Karpas-422 (cell line): ENCODE data around the gene SHISAL1. TPM values are rescaled to one million over a fixed set of nuclear protein-coding genes. Genes with fewer than 3 reads are reported as not detected.
"Not testable (repeated sequence)": the region's sequence is repeated elsewhere in the genome, so short reads cannot be mapped to it uniquely, and the experiment has no call there.

Experiments
- DNase-seq: peaks from one replicate; pipeline ENCODE4 v3.0.0-alpha.2; 2015
- H2AFZ ChIP-seq: fragments of 200-600 bp; sonication (generic); 2 replicates; pipeline ENCODE4 v1.6.1; 2014; ENCODE audit warnings: antibody characterized with exemption, low read length, mixed read lengths
- H3K27ac ChIP-seq: fragments of 200-600 bp; sonication (generic); 2 replicates; pipeline ENCODE4 v1.5.1; 2014; ENCODE audit warnings: mild to moderate bottlenecking, low read length, moderate library complexity
- H3K27me3 ChIP-seq: fragments of 200-600 bp; sonication (generic); 2 replicates; pipeline ENCODE4 v1.6.1; 2014; ENCODE audit warnings: low read length, mixed read lengths
- H3K36me3 ChIP-seq: fragments of 200-600 bp; sonication (generic); 2 replicates; pipeline ENCODE4 v1.6.1; 2014; ENCODE audit warnings: low read length, mixed read lengths; ENCODE audit not compliant: insufficient read depth
- H3K4me1 ChIP-seq: fragments of 200-600 bp; sonication (generic); 2 replicates; pipeline ENCODE4 v1.6.1; 2014; ENCODE audit warnings: mild to moderate bottlenecking, low read length, mixed read lengths
- H3K4me2 ChIP-seq: fragments of 200-600 bp; sonication (generic); 2 replicates; pipeline ENCODE4 v1.6.1; 2014; ENCODE audit warnings: low read length, low read depth, mild to moderate bottlenecking; ENCODE audit not compliant: poor library complexity, severe bottlenecking
- H3K4me3 ChIP-seq: fragments of 200-600 bp; sonication (generic); 2 replicates; pipeline ENCODE4 v1.5.1; 2014; ENCODE audit warnings: mild to moderate bottlenecking, antibody characterized with exemption, low read length, mixed read lengths
- H3K79me2 ChIP-seq: fragments of 200-600 bp; sonication (generic); 2 replicates; pipeline ENCODE4 v1.6.1; 2014; ENCODE audit warnings: mild to moderate bottlenecking, low read length, mixed read lengths
- H3K9ac ChIP-seq: fragments of 200-600 bp; sonication (generic); 2 replicates; pipeline ENCODE4 v1.6.0; 2014; ENCODE audit warnings: low read length
- H3K9me2 ChIP-seq: fragments of 200-600 bp; sonication (generic), shearing (Covaris generic); replicated peaks from 2 replicates; pipeline ENCODE4 v1.6.0; 2014; ENCODE audit warnings: mild to moderate bottlenecking, low read length, moderate library complexity; ENCODE audit not compliant: insufficient read depth
- H3K9me3 ChIP-seq: fragments of 300-700, 200-600 bp; sonication (generic); 2 replicates; pipeline ENCODE4 v1.6.1; 2014; ENCODE audit warnings: low read length, mixed read lengths
- H4K20me1 ChIP-seq: fragments of 200-600 bp; sonication (generic); 2 replicates; pipeline ENCODE4 v1.6.1; 2014; ENCODE audit warnings: mild to moderate bottlenecking, antibody characterized with exemption, low read length, low read depth; ENCODE audit not compliant: insufficient read depth
- total RNA-seq: library from RNA; depleted of rRNA; stranded (reverse); fragments of >200 nt; shearing (Covaris generic); gene quantifications from 2 replicates; pipeline ENCODE4 v1.2.3, GENCODE V29; 2014; ENCODE audit warnings: low replicate concordance

SHISAL1 gene
- total RNA-seq, 1 experiment from 2014 or later, result not detected

DNA sequence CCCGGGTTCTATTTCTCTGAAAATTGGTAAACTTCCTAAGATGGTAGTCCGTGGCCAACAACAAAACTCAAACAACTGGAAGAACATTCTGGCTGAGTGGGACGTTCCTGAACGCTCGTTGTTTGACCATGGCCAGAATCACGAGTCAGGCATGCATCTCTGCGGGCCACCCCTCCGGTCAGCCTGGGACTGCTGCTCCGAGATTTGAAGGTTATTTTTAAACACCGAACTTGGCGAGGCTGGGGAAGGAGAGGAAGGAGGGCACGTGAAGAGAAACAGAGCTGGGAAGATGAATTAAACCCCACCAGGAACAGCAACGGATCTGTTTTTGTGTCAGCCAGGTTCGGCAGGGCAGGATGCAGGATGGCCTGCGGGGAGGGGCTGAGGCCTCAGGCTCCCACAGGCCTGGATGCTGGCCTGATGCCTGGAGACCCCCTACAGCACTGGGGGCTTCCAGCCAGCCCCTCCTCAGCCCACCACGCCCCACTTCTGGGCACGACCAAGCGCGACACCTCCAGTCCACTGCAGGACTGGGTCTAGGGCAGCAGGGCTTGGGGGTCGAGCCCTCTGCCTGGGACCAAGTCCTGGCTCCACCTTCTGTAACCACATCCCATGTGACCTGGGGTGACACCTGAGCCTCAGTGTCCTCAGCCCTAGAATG lies 5.1 kb downstream of the SHISAL1 start:
- no peak for DNase-seq
- no peaks in the 10 kb centered on the region for H3K9me2 ChIP-seq
- no peak overlapping the region for H2AFZ ChIP-seq
- H4K20me1 ChIP-seq, result no peaks in the 10 kb centered on the region
- H3K4me3 ChIP-seq, result no peak overlapping the region
- H3K79me2 ChIP-seq, result no peaks in the 10 kb centered on the region
- no peaks in the 10 kb centered on the region for H3K9me3 ChIP-seq
- H3K36me3 ChIP-seq, result no peaks in the 10 kb centered on the region
- H3K9ac ChIP-seq, result no peak overlapping the region
- no peaks in the 10 kb centered on the region for H3K4me1 ChIP-seq
- H3K27me3 ChIP-seq, result no peaks in the 10 kb centered on the region
- no peak overlapping the region for H3K4me2 ChIP-seq
- H3K27ac ChIP-seq, result no peak overlapping the region

DNA sequence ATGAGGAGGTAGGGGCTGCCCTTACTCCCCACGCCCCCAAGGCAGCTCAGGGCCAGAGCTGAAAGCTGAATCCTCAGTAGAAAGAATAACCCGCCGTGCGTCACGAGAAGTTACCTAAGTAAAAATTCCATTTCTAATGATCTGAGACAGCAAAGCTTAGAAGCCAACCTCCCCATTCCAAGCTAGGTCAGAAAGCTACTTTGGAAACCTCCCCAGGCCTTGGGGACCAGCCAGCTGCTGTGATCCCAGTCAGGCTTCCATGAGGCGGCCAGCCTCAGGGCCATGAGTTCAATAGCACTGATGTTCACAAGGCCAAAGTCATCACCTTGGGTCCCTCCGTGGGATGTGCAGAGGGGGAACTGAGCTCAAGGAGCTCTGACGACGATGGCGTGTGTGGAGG lies 6.9 kb downstream of the SHISAL1 start:
- H3K4me1 ChIP-seq, result no peaks in the 10 kb centered on the region
- no peak overlapping the region for H3K27ac ChIP-seq
- no peaks in the 10 kb centered on the region for H3K79me2 ChIP-seq
- H3K4me3 ChIP-seq, result no peak overlapping the region
- no peak for DNase-seq
- no peaks in the 10 kb centered on the region for H4K20me1 ChIP-seq
- no peaks in the 10 kb centered on the region for H3K36me3 ChIP-seq
- no peak overlapping the region for H3K9ac ChIP-seq
- no peaks in the 10 kb centered on the region for H3K9me3 ChIP-seq
- no peak overlapping the region for H3K4me2 ChIP-seq
- H3K9me2 ChIP-seq, result no peaks in the 10 kb centered on the region
- no peaks in the 10 kb centered on the region for H3K27me3 ChIP-seq
- no peak overlapping the region for H2AFZ ChIP-seq

GRCh38 chr22:44305455-44305854 lies 7.3 kb downstream of the SHISAL1 start:
- Histone ChIP-seq H3K79me2 (no peaks in the 10 kb centered on the region), H3K27me3 (no peaks in the 10 kb centered on the region), H3K4me1 (no peaks in the 10 kb centered on the region), H3K4me2 (no peak overlapping the region), H3K36me3 (no peaks in the 10 kb centered on the region), H3K9me2 (no peaks in the 10 kb centered on the region), H2AFZ (no peak overlapping the region), H4K20me1 (no peaks in the 10 kb centered on the region), H3K27ac (no peak overlapping the region), H3K9ac (no peak overlapping the region), H3K9me3 (no peaks in the 10 kb centered on the region), H3K4me3 (no peak overlapping the region)
- DNase-seq, result no peak

DNA sequence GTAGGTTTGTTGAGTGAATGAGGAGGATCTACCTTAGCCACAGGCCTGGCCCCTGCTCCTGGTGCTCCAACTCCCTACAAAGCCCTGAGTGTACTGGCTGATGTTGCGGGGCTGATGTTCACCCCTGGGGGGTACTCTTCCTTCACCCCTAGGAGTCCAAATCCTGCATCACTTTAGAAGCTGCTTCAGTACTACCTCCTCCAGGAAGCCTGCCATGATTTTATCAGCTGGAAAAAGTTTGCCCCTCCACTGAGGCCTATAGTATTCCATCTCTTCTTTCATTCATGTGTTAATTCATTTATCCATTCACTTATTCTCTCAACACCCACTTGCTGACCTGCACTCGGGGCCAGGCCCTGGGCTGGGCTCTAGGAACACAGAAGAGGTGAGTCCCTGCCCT lies 7.8 kb downstream of the SHISAL1 start:
- Histone ChIP-seq H4K20me1 (no peaks in the 10 kb centered on the region), H3K36me3 (no peaks in the 10 kb centered on the region), H3K4me3 (no peak overlapping the region), H3K27ac (no peak overlapping the region), H3K79me2 (no peaks in the 10 kb centered on the region), H2AFZ (no peak overlapping the region), H3K9me3 (no peaks in the 10 kb centered on the region), H3K4me2 (no peak overlapping the region), H3K4me1 (no peaks in the 10 kb centered on the region), H3K9ac (no peak overlapping the region), H3K27me3 (no peaks in the 10 kb centered on the region), H3K9me2 (no peaks in the 10 kb centered on the region)
- no peak for DNase-seq

DNA sequence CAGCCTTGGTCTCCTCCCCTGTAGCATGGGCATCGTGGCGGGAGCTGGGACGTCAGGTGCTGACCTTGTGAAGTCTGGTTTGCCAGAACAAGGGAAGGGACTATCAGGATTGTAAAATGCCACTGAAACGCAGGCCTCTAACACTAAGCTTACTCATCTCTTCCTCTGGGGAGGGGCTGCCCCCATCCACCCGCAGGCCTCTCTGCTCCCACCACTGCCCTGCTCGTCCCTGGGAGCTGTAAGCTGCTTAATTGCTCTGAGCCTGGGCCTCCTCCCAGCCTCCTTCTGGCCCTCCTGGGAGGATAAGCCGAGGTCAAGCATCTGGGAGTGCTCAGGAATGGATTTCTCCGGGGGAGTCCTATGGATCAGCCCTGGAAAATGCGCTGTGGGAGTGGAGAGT lies 8.4 kb downstream of the SHISAL1 start:
- no peak overlapping the region for H2AFZ ChIP-seq
- no peak for DNase-seq
- no peaks in the 10 kb centered on the region for H3K9me3 ChIP-seq
- H3K4me1 ChIP-seq, result no peaks in the 10 kb centered on the region
- no peak overlapping the region for H3K4me2 ChIP-seq
- no peaks in the 10 kb centered on the region for H3K9me2 ChIP-seq
- H3K79me2 ChIP-seq, result no peaks in the 10 kb centered on the region
- H3K4me3 ChIP-seq, result no peak overlapping the region
- H3K36me3 ChIP-seq, result no peaks in the 10 kb centered on the region
- H4K20me1 ChIP-seq, result no peaks in the 10 kb centered on the region
- H3K27me3 ChIP-seq, result no peaks in the 10 kb centered on the region
- H3K27ac ChIP-seq, result no peak overlapping the region
- no peak overlapping the region for H3K9ac ChIP-seq

DNA sequence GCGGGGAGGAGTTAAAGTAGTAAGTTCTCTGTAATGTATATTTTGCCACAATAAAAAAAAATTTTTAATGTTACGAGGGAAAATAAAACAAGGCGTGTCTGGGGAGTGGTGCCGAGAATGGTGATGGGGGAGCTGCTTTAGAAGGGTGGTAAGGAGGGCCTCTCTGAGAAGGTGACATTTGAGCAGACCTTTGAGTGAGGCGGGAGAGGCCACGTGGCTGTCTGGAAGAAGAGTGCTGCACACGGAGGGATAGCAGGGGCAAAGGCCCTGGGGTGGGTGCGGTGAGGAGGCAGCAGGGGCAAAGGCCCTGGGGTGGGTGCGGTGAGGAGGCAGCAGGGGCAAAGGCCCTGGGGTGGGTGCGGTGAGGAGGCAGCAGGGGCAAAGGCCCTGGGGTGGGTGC lies 10.4 kb downstream of the SHISAL1 start:
- H3K27me3 ChIP-seq, result not testable (repeated sequence)

DNA sequence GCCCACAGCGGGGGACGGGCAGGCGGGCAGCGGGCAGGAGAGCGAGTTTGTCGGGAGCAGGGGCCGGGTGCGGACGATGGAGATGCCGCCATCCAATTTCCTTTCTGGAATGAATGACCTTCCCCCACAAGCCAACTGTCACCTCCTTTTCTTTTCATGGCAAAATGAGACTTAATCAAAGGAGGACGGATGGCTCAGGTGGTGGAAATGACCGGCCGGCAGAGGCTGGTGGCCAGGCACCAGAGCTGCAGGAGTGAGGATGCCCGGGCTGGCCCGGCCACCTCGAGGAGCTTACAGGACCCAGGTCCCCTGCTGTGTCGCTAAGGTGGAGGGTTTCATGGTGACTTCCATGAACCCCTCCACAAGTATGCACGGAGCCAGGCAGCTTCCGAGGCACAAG lies 11.7 kb downstream of the SHISAL1 start:
- no peak for DNase-seq
- no peaks in the 10 kb centered on the region for H3K9me2 ChIP-seq
- no peak overlapping the region for H3K27ac ChIP-seq
- H4K20me1 ChIP-seq, result 0 out of 2 replicates have a peak, but pooled peaks cover 3% of the 10 kb centered on the region
- H3K4me1 ChIP-seq, result no peaks in the 10 kb centered on the region
- H3K9me3 ChIP-seq, result no peaks in the 10 kb centered on the region
- H3K79me2 ChIP-seq, result no peaks in the 10 kb centered on the region
- no peaks in the 10 kb centered on the region for H3K36me3 ChIP-seq
- no peak overlapping the region for H3K4me2 ChIP-seq
- H3K4me3 ChIP-seq, result no peak overlapping the region
- H2AFZ ChIP-seq, result no peak overlapping the region
- H3K27me3 ChIP-seq, result no peaks in the 10 kb centered on the region
- H3K9ac ChIP-seq, result no peak overlapping the region

More for the DNA sequence above, 10.4 kb downstream of the SHISAL1 start:
- not testable (repeated sequence) for H4K20me1 ChIP-seq, H3K9ac ChIP-seq, H3K4me1 ChIP-seq, H3K4me2 ChIP-seq, H3K36me3 ChIP-seq, DNase-seq, H3K79me2 ChIP-seq, H2AFZ ChIP-seq, H3K4me3 ChIP-seq, H3K9me3 ChIP-seq, H3K9me2 ChIP-seq, H3K27ac ChIP-seq

- H3K9me3 ChIP-seq, result no peaks in the 10 kb centered on the region
- H4K20me1 ChIP-seq, result 0 out of 2 replicates have a peak, but pooled peaks cover 3% of the 10 kb centered on the region
- no peak overlapping the region for H3K4me3 ChIP-seq
- H3K27ac ChIP-seq, result no peak overlapping the region
- H2AFZ ChIP-seq, result no peak overlapping the region
- H3K4me1 ChIP-seq, result no peaks in the 10 kb centered on the region
- H3K36me3 ChIP-seq, result no peaks in the 10 kb centered on the region
- no peak overlapping the region for H3K9ac ChIP-seq
- H3K79me2 ChIP-seq, result no peaks in the 10 kb centered on the region
- H3K9me2 ChIP-seq, result no peaks in the 10 kb centered on the region
- H3K27me3 ChIP-seq, result no peaks in the 10 kb centered on the region
- no peak for DNase-seq
- H3K4me2 ChIP-seq, result no peak overlapping the region
Observed at GRCh38 chr22:44299124-44299523, 13.6 kb downstream of the SHISAL1 start.
